A549 (cell line): ENCODE results near the gene RAD51.

Source experiments
- GATA3 ChIP-seq: IDR thresholded peaks from 2 replicates; pipeline ENCODE4 v1.6.1; 2012; ENCODE audit warnings: borderline replicate concordance
- MAX ChIP-seq: IDR thresholded peaks from 2 replicates; pipeline ENCODE4 v1.6.1; 2012
- POLR2A ChIP-seq: IDR thresholded peaks from 2 replicates; pipeline ENCODE4 v1.6.1; 2012; ENCODE audit warnings: mild to moderate bottlenecking, low read length
- POLR2AphosphoS2 ChIP-seq: conservative IDR thresholded peaks from 2 replicates; pipeline ENCODE4 v1.6.1; 2012; ENCODE audit warnings: low read length, improper control_type of control experiment, inconsistent platforms
- RCOR1 ChIP-seq: fragments of 150-350 bp; IDR thresholded peaks from 2 replicates; pipeline ENCODE4 v1.6.1; 2014; ENCODE audit warnings: antibody characterized with exemption, low read length, low read depth
- RFX5 ChIP-seq: fragments of 450-650 bp; IDR thresholded peaks from 2 replicates; pipeline ENCODE4 v1.7.1; 2014; ENCODE audit warnings: antibody characterized with exemption, mild to moderate bottlenecking, moderate library complexity
- RNF2 ChIP-seq: fragments of 200-600 bp; sonication (generic); IDR thresholded peaks from 2 replicates; pipeline ENCODE4 v1.6.1; 2016; ENCODE audit warnings: low read depth, mild to moderate bottlenecking, antibody characterized with exemption, moderate library complexity, borderline replicate concordance
- ZFP36 ChIP-seq: fragments of 450-650 bp; IDR thresholded peaks from 2 replicates; pipeline ENCODE4 v1.6.1; 2014; ENCODE audit warnings: borderline replicate concordance; ENCODE audit not compliant: partially characterized antibody
- TF ChIP-seq, protein P1 (sequence below): fragments of >200 bp; sonication (Bioruptor Twin); formaldehyde crosslinking; IDR thresholded peaks from 3 replicates; pipeline ENCODE4 v1.5.1; 2016
- TF ChIP-seq, protein P2 (sequence below): fragments of 250-450 bp; sonication (Bioruptor Pico); IDR thresholded peaks from 2 replicates; pipeline ENCODE4 v1.5.0; 2021; ENCODE audit warnings: mild to moderate bottlenecking, moderate library complexity, borderline replicate concordance
- TF ChIP-seq, protein P3 (sequence below): fragments of 200-600 bp; sonication (generic); IDR thresholded peaks from 2 replicates; pipeline ENCODE4 v1.6.1; 2016; ENCODE audit warnings: antibody characterized with exemption, mild to moderate bottlenecking, moderate library complexity

GRCh38 chr15:40769274-40770146, 74.5 kb downstream of the RAD51 start, which contains the start of gene C15orf62:
- TF ChIP-seq, protein P1, sequence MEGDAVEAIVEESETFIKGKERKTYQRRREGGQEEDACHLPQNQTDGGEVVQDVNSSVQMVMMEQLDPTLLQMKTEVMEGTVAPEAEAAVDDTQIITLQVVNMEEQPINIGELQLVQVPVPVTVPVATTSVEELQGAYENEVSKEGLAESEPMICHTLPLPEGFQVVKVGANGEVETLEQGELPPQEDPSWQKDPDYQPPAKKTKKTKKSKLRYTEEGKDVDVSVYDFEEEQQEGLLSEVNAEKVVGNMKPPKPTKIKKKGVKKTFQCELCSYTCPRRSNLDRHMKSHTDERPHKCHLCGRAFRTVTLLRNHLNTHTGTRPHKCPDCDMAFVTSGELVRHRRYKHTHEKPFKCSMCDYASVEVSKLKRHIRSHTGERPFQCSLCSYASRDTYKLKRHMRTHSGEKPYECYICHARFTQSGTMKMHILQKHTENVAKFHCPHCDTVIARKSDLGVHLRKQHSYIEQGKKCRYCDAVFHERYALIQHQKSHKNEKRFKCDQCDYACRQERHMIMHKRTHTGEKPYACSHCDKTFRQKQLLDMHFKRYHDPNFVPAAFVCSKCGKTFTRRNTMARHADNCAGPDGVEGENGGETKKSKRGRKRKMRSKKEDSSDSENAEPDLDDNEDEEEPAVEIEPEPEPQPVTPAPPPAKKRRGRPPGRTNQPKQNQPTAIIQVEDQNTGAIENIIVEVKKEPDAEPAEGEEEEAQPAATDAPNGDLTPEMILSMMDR, result no peak
- TF ChIP-seq RNF2 (no peak), RFX5 (no peak), MAX (no peak), GATA3 (no peak), ZFP36 (no peak), RCOR1 (no peak), POLR2AphosphoS2 (no peak), POLR2A (no peak)
- TF ChIP-seq, protein P2, sequence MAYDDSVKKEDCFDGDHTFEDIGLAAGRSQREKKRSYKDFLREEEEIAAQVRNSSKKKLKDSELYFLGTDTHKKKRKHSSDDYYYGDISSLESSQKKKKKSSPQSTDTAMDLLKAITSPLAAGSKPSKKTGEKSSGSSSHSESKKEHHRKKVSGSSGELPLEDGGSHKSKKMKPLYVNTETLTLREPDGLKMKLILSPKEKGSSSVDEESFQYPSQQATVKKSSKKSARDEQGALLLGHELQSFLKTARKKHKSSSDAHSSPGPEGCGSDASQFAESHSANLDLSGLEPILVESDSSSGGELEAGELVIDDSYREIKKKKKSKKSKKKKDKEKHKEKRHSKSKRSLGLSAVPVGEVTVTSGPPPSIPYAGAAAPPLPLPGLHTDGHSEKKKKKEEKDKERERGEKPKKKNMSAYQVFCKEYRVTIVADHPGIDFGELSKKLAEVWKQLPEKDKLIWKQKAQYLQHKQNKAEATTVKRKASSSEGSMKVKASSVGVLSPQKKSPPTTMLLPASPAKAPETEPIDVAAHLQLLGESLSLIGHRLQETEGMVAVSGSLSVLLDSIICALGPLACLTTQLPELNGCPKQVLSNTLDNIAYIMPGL, result no peak
- TF ChIP-seq, protein P3, sequence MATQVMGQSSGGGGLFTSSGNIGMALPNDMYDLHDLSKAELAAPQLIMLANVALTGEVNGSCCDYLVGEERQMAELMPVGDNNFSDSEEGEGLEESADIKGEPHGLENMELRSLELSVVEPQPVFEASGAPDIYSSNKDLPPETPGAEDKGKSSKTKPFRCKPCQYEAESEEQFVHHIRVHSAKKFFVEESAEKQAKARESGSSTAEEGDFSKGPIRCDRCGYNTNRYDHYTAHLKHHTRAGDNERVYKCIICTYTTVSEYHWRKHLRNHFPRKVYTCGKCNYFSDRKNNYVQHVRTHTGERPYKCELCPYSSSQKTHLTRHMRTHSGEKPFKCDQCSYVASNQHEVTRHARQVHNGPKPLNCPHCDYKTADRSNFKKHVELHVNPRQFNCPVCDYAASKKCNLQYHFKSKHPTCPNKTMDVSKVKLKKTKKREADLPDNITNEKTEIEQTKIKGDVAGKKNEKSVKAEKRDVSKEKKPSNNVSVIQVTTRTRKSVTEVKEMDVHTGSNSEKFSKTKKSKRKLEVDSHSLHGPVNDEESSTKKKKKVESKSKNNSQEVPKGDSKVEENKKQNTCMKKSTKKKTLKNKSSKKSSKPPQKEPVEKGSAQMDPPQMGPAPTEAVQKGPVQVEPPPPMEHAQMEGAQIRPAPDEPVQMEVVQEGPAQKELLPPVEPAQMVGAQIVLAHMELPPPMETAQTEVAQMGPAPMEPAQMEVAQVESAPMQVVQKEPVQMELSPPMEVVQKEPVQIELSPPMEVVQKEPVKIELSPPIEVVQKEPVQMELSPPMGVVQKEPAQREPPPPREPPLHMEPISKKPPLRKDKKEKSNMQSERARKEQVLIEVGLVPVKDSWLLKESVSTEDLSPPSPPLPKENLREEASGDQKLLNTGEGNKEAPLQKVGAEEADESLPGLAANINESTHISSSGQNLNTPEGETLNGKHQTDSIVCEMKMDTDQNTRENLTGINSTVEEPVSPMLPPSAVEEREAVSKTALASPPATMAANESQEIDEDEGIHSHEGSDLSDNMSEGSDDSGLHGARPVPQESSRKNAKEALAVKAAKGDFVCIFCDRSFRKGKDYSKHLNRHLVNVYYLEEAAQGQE, result no peak
